Choroid plexus epithelial cell (primary cell): ENCODE data around the gene XKR8.

Experiments used
- DNase-seq: peaks from one replicate; pipeline ENCODE4 v3.0.0-alpha.2; 2010; ENCODE audit warnings: low read depth
- H3K4me3 ChIP-seq: 2 replicates; pipeline ENCODE4 v1.5.1; 2011; ENCODE audit warnings: low read depth, mild to moderate bottlenecking, control low read depth, low read length, moderate library complexity
- TF ChIP-seq, protein P1 (sequence below): conservative IDR thresholded peaks from 2 replicates; pipeline ENCODE4 v1.5.1; 2011; ENCODE audit warnings: low read depth, mild to moderate bottlenecking, control low read depth, inconsistent platforms, low read length, moderate library complexity

XKR8 gene

DNA sequence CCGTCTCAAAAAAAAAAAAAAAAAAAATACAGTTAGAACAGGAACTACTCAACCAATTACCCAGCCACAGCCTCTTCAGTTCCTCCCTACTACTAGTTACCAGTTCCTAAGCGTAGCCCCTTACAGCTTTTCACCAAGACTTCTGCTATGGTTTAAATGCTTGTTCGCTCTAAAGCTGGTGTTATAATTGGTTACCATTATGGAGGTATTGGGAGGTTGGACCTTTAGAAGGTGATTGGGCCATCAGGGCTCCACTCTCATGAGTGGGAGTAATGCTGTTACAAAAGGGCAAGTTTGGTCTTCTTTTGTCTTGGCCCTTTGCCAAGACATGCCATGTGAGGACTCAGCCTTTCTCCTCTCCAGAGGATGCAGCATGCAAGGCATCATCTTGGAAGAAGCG, 28.0 kb upstream of the XKR8 start:
- no peak overlapping the region for H3K4me3 ChIP-seq
- TF ChIP-seq, protein P1, sequence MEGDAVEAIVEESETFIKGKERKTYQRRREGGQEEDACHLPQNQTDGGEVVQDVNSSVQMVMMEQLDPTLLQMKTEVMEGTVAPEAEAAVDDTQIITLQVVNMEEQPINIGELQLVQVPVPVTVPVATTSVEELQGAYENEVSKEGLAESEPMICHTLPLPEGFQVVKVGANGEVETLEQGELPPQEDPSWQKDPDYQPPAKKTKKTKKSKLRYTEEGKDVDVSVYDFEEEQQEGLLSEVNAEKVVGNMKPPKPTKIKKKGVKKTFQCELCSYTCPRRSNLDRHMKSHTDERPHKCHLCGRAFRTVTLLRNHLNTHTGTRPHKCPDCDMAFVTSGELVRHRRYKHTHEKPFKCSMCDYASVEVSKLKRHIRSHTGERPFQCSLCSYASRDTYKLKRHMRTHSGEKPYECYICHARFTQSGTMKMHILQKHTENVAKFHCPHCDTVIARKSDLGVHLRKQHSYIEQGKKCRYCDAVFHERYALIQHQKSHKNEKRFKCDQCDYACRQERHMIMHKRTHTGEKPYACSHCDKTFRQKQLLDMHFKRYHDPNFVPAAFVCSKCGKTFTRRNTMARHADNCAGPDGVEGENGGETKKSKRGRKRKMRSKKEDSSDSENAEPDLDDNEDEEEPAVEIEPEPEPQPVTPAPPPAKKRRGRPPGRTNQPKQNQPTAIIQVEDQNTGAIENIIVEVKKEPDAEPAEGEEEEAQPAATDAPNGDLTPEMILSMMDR = no peak
- no peak for DNase-seq

DNA sequence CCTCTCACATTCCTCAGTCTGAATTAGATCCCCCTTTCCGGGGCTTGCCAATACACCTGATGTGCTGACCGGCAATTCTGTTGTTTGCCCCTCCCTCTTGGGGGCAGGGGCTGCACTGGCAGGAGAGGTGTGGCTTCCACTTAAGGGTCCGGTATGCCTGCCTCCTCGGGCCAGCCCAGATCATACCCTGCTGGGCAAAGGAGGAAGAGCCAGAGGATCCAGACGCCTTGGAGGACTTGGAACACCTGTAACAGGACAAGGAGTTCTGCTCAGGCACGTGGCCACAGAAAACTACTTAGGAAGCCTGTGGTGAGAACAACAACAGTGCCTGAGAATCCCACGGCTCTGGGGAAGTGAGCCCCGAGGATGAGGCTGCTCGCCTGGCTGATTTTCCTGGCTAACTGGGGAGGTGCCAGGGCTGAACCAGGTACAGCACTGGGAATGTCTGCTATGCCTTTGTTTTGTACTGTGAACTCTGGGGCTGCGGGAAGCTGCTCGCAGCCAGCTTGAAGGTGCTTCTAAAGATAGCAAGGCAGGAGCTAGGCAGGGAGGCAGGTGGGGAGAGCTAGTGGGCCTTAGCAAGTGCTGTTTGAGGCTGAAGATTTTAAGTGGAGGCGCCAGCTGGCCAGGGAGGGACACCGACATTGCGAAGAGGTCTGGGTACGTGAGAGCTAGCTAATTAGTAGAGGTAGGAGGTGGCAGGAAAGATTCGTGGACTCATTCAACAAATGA, 24.8 kb upstream of the XKR8 start, which contains the start of gene SMPDL3B:
Gene SMPDL3B (plus strand): TSS at position 183 of the 732 bp plus-strand sequence. CDS start 184 bp downstream, at position 367.
- TF ChIP-seq, protein P1 = no peak
- H3K4me3 ChIP-seq = no peak within 1 kb of the TSS
- no peak for DNase-seq

DNA sequence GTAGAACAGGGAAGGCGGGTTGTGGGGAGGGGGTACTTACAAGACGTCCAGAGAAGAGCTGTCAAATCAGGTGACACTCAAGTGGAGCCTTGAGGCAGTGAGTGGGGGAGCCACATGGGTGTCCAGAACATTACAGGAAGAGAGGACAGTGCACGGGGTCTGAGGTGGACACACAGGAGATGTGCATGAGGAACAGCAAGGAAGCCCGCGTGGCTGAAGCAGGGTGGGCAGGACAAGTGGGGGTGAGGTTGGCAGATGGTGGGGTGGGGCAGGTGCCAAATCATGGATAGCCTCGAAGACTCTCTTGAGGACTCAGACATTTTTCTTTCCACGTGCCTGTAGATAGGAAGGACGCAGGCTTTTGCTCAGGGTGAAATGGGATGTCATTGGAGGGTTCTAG, 24.1 kb upstream of the XKR8 start:
- H3K4me3 ChIP-seq = no peak overlapping the region
- TF ChIP-seq, protein P1 = no peak
- no peak for DNase-seq

DNA sequence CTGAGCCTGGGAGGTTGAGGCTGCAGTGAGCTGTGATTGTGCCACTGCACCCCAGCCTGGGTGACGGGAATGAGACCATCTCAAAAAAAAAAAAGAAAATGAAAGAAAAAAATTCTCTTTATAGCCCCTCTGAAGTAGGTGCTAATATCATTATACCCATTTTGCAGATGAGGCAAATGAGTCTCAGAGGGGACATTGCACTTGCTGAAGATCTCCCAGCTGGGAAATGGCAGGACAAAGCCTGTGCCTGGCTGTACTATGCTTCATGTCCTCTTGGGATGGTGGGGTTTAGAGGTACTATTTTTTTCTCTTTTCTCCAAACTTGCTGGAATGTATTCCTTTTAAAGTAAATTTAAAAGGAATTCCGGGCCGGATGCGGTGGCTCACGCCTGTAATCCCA, 23.4 kb upstream of the XKR8 start:
- no peak overlapping the region for H3K4me3 ChIP-seq
- DNase-seq = no peak
- TF ChIP-seq, protein P1 = no peak

DNA sequence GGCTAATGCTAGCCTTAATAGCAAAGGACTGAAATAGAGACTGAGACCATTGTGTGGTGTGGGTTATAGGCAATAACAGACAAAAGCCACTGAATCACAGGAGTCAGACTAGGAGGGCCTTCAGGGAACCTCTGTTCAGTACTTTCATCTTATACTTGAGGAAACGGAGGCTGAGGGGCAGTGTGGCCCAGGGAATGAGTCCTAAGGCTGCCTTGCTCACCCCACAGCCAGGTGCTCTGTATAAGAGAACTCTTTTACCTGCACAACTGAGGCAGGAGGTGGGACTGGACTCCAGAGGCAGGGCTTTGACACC, 22.3 kb upstream of the XKR8 start:
- no peak overlapping the region for H3K4me3 ChIP-seq
- DNase-seq = no peak
- TF ChIP-seq, protein P1 = no peak

DNA sequence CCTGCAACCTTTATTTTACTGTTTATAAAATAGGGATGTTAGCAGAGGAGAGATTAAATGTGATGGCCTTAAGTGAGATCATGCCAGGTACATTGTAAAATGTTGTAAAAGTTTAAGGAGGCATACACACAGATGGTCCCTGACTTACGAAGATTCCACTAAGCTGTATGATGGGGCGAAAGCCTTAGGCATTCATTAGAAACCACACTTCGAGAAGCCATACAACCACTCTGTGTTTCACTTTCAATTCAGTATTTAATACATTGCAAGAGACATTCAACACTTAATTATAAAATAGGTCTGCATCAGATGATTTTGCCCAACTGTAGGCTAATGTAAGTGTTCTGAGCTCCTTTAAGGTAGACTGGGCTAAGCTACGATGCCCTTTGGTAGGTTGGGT, 21.3 kb upstream of the XKR8 start:
- no peak for DNase-seq
- TF ChIP-seq, protein P1 = no peak
- no peak overlapping the region for H3K4me3 ChIP-seq

DNA sequence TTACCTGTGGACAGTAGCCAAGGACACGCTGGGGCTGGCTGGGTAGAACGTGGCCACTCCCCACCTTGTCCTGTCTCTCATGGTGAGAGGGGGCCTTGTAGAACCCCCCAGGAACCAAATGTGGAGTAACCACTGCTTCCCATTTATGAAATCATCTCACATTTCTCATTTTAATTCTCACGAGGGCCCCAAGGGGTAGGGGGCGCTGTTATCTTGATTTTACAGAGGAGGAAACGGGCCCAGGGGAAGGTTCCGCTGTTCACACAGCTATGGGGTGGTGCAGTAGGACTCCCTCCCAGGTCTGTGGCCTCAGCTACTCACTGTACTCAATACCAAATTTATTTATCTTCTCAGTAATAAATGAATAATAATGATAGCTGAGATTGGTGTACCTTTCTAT, 19.5 kb upstream of the XKR8 start:
- peak; percentile 54 for DNase-seq
- no peak overlapping the region for H3K4me3 ChIP-seq
- TF ChIP-seq, protein P1 = peak; percentile 59
